Activated naive CD4-positive, alpha-beta T cell treated with anti-CD3 and anti-CD28 coated beads for 36 hours (primary cell): ENCODE results near the gene SAP30BP. TPM values are rescaled to one million over a fixed set of nuclear protein-coding genes. Genes with fewer than 3 reads are reported as not detected.

Source experiments
- CTCF ChIA-PET: fragments of 350-600 bp; sonication (Branson Sonifier 250); formaldehyde crosslinking; loops from one replicate; lab custom pipeline; 2021; ENCODE audit warnings: antibody characterized with exemption; lab: Charles Lee
- DNase-seq: peaks from one replicate; pipeline ENCODE4 v3.0.0-alpha.2; 2020
- H3K27ac Mint-ChIP-seq: one replicate; pipeline ENCODE4 v1.8.0; 2021; ENCODE audit warnings: mild to moderate bottlenecking, mixed read lengths
- H3K27me3 Mint-ChIP-seq: one replicate; pipeline ENCODE4 v1.8.0; 2021; ENCODE audit warnings: low read depth, mixed read lengths
- H3K36me3 Mint-ChIP-seq: one replicate; pipeline ENCODE4 v1.8.0; 2021; ENCODE audit warnings: low read depth, mixed read lengths
- H3K4me1 Mint-ChIP-seq: one replicate; pipeline ENCODE4 v1.8.0; 2021; ENCODE audit warnings: low read depth, mixed read lengths
- H3K4me3 Mint-ChIP-seq: one replicate; pipeline ENCODE4 v1.8.0; 2021; ENCODE audit warnings: mild to moderate bottlenecking, moderate library complexity, mixed read lengths
- H3K9me3 Mint-ChIP-seq: one replicate; pipeline ENCODE4 v1.8.0; 2021; ENCODE audit warnings: mixed read lengths
- intact Hi-C: fragments of 100-400 bp; cut with micrococcal nuclease; formaldehyde crosslinking; loops from one replicate; pipeline ENCODE4 v1.15.1; 2023
- total RNA-seq, 2 experiments: library from RNA; stranded (reverse); gene quantifications; one replicate each; pipeline ENCODE4 v1.2.3, GENCODE V29; 2021

SAP30BP gene
- total RNA-seq, 2 experiments from 2014 or later: 68.3 TPM

- Mint-ChIP-seq H3K9me3 (no peaks in the 10 kb centered on the region), H3K4me3 (no peak overlapping the region), H3K36me3 (no peaks in the 10 kb centered on the region), H3K27ac (no peak overlapping the region), H3K27me3 (no peaks in the 10 kb centered on the region), H3K4me1 (peaks cover 3% of the 10 kb centered on the region)
- CTCF ChIA-PET: interaction anchor here (0.8 to 2.7 kb wide), 6 partner anchors 8 to 136 kb away, joined by 3 to 25 read pairs (median 6); partner anchors contain the start of gene SMIM5
- no peak for DNase-seq
- intact Hi-C loops: no loop called here
Observed at GRCh38 chr17:75737133-75737962, 70.2 kb downstream of the SAP30BP start.

GRCh38 chr17:75738218-75738802 is 71.2 kb downstream of the SAP30BP start:
- no peaks in the 10 kb centered on the region for H3K27me3 Mint-ChIP-seq
- peaks cover 3% of the 10 kb centered on the region for H3K4me1 Mint-ChIP-seq
- no peaks in the 10 kb centered on the region for H3K36me3 Mint-ChIP-seq
- H3K9me3 Mint-ChIP-seq: no peaks in the 10 kb centered on the region
- H3K4me3 Mint-ChIP-seq: no peak overlapping the region
- DNase-seq: peak; percentile 65
- no peak overlapping the region for H3K27ac Mint-ChIP-seq
- CTCF ChIA-PET: interaction anchor here (0.7 to 2.7 kb wide), 6 partner anchors 11 to 306 kb away, joined by 3 to 25 read pairs (median 5); partner anchors contain the start of gene SMIM5
- intact Hi-C loops: no loop called here

- Mint-ChIP-seq H3K27me3 (no peaks in the 10 kb centered on the region), H3K4me1 (peaks cover 3% of the 10 kb centered on the region), H3K36me3 (no peaks in the 10 kb centered on the region), H3K9me3 (no peaks in the 10 kb centered on the region), H3K27ac (no peak overlapping the region), H3K4me3 (no peak overlapping the region)
- CTCF ChIA-PET: interaction anchor here (0.6 to 2.7 kb wide), 6 partner anchors 10 to 138 kb away, joined by 3 to 25 read pairs (median 6); partner anchors contain the start of gene SMIM5
- intact Hi-C loops: no loop called here
- no peak for DNase-seq
Observed at GRCh38 chr17:75739174-75739573, 72.0 kb downstream of the SAP30BP start.

- DNase-seq: no peak
- H3K36me3 Mint-ChIP-seq: no peaks in the 10 kb centered on the region
- CTCF ChIA-PET: interaction anchor here (1.5 to 2.7 kb wide), 2 partner anchors 9 to 14 kb away, joined by 6 to 25 read pairs; no protein-coding TSS in a partner anchor
- H3K9me3 Mint-ChIP-seq: no peaks in the 10 kb centered on the region
- H3K27ac Mint-ChIP-seq: no peak overlapping the region
- H3K27me3 Mint-ChIP-seq: no peaks in the 10 kb centered on the region
- peaks cover 3% of the 10 kb centered on the region for H3K4me1 Mint-ChIP-seq
- intact Hi-C loops: no loop called here
- no peak overlapping the region for H3K4me3 Mint-ChIP-seq
Observed at GRCh38 chr17:75739801-75740200, 72.7 kb downstream of the SAP30BP start.

GRCh38 chr17:75740215-75740614 is 73.1 kb downstream of the SAP30BP start:
- Mint-ChIP-seq H3K4me1 (peaks cover 3% of the 10 kb centered on the region), H3K27ac (no peak overlapping the region)

GRCh38 chr17:75740631-75741077 is 73.5 kb downstream of the SAP30BP start:
- peaks cover 3% of the 10 kb centered on the region for H3K4me1 Mint-ChIP-seq
- CTCF ChIA-PET: interaction anchor here (0.8 to 1.5 kb wide), 2 partner anchors 13 to 108 kb away, joined by 3 to 6 read pairs; partner anchors contain the start of gene SMIM5
- H3K27ac Mint-ChIP-seq: no peak overlapping the region
- no peak overlapping the region for H3K4me3 Mint-ChIP-seq
- DNase-seq: no peak
- H3K9me3 Mint-ChIP-seq: no peaks in the 10 kb centered on the region
- no peaks in the 10 kb centered on the region for H3K27me3 Mint-ChIP-seq
- intact Hi-C loops: no loop called here
- H3K36me3 Mint-ChIP-seq: no peaks in the 10 kb centered on the region

More at GRCh38 chr17:75740215-75740614, 73.1 kb downstream of the SAP30BP start:
- Mint-ChIP-seq H3K27me3 (no peaks in the 10 kb centered on the region), H3K9me3 (no peaks in the 10 kb centered on the region), H3K4me3 (no peak overlapping the region), H3K36me3 (no peaks in the 10 kb centered on the region)
- intact Hi-C loops: no loop called here
- no peak for DNase-seq
- CTCF ChIA-PET: interaction anchor here (0.8 to 2.7 kb wide), 3 partner anchors 9 to 107 kb away, joined by 3 to 25 read pairs (median 6); partner anchors contain the start of gene SMIM5

GRCh38 chr17:75742337-75742736 is 75.2 kb downstream of the SAP30BP start:
- Mint-ChIP-seq H3K9me3 (no peaks in the 10 kb centered on the region), H3K4me3 (no peak overlapping the region), H3K27ac (no peak overlapping the region), H3K36me3 (no peaks in the 10 kb centered on the region), H3K27me3 (no peaks in the 10 kb centered on the region), H3K4me1 (peaks cover 3% of the 10 kb centered on the region)
- intact Hi-C loops: no loop called here
- CTCF ChIA-PET: interaction anchor here (1.1 to 1.2 kb wide), 2 partner anchors 69 to 108 kb away, joined by 3 to 4 read pairs; no protein-coding TSS in a partner anchor
- no peak for DNase-seq

GRCh38 chr17:75743625-75744206 is 76.6 kb downstream of the SAP30BP start:
- H3K4me1 Mint-ChIP-seq: peaks cover 3% of the 10 kb centered on the region
- no peak overlapping the region for H3K27ac Mint-ChIP-seq
- no peaks in the 10 kb centered on the region for H3K36me3 Mint-ChIP-seq
- intact Hi-C loops: no loop called here
- CTCF ChIA-PET: interaction anchor here (0.6 to 8.0 kb wide), 2 partner anchors 16 to 111 kb away, joined by 3 to 166 read pairs; partner anchors contain the start of gene SMIM5
- H3K9me3 Mint-ChIP-seq: no peaks in the 10 kb centered on the region
- no peak for DNase-seq
- no peaks in the 10 kb centered on the region for H3K27me3 Mint-ChIP-seq
- H3K4me3 Mint-ChIP-seq: no peak overlapping the region

- H3K4me3 Mint-ChIP-seq: no peak overlapping the region
- peaks cover 9% of the 10 kb centered on the region for H3K4me1 Mint-ChIP-seq
- no peak for DNase-seq
- H3K9me3 Mint-ChIP-seq: no peaks in the 10 kb centered on the region
- H3K27me3 Mint-ChIP-seq: no peaks in the 10 kb centered on the region
- H3K36me3 Mint-ChIP-seq: no peaks in the 10 kb centered on the region
- CTCF ChIA-PET: interaction anchor here (0.6 to 8.6 kb wide), 38 partner anchors 10 to 324 kb away, joined by 3 to 166 read pairs (median 5); partner anchors contain the start of genes GALK1, RECQL5, SAP30BP and SMIM5
- H3K27ac Mint-ChIP-seq: no peak overlapping the region
- intact Hi-C loops: loop anchor here (1.0 to 2.0 kb wide), 3 partner anchors 73 to 115 kb away; partner anchors contain the start of genes RECQL5, SAP30BP and SMIM5
Observed at GRCh38 chr17:75748706-75749105, 81.6 kb downstream of the SAP30BP start.

- H3K27ac Mint-ChIP-seq: peak overlapping the region; percentile 18
- no peaks in the 10 kb centered on the region for H3K9me3 Mint-ChIP-seq
- no peaks in the 10 kb centered on the region for H3K27me3 Mint-ChIP-seq
- peak; percentile 92 for DNase-seq
- no peak overlapping the region for H3K4me3 Mint-ChIP-seq
- no peaks in the 10 kb centered on the region for H3K36me3 Mint-ChIP-seq
- intact Hi-C loops: loop anchor here (1.0 to 10.0 kb wide), 6 partner anchors 83 to 323 kb away; partner anchors contain the start of genes CASKIN2, CDK3, MYO15B and RECQL5
- H3K4me1 Mint-ChIP-seq: peaks cover 14% of the 10 kb centered on the region
- CTCF ChIA-PET: interaction anchor here (0.6 to 8.6 kb wide), 38 partner anchors 9 to 1458 kb away, joined by 3 to 166 read pairs (median 4); partner anchors contain the start of genes GALK1, MYO15B and SMIM5
Observed at GRCh38 chr17:75749545-75750389, 82.6 kb downstream of the SAP30BP start.
